Muscle layer of colon (tissue), 2 donors: Measurements from ENCODE around the gene SEPTIN2.
"Not testable (repeated sequence)": the region's sequence is repeated elsewhere in the genome, so short reads cannot be mapped to it uniquely, and the experiment has no call there.

ENCODE experiments used
- H3K27ac ChIP-seq: one replicate; pipeline ENCODE4 v1.7.0; 2013; ENCODE audit warnings: low read depth, mild to moderate bottlenecking, low read length, moderate library complexity
- H3K27me3 ChIP-seq, 2 donors: one replicate each; pipeline ENCODE4 v1.7.0; 2013; ENCODE audit warnings: low read length in 2 of 2, mild to moderate bottlenecking in 2 of 2; ENCODE audit not compliant: insufficient read depth in 2 of 2, control insufficient read depth in 1 of 2
- H3K36me3 ChIP-seq: one replicate; pipeline ENCODE4 v1.7.0; 2013; ENCODE audit warnings: mild to moderate bottlenecking, low read length; ENCODE audit not compliant: insufficient read depth
- H3K4me1 ChIP-seq: one replicate; pipeline ENCODE4 v1.7.0; 2013; ENCODE audit warnings: mild to moderate bottlenecking, low read length; ENCODE audit not compliant: insufficient read depth
- H3K4me3 ChIP-seq, 2 donors: one replicate each; pipeline ENCODE4 v1.7.0; 2013; ENCODE audit warnings: low read length in 2 of 2, low read depth in 1 of 2, mild to moderate bottlenecking in 1 of 2, moderate library complexity in 1 of 2
- H3K9ac ChIP-seq: one replicate; pipeline ENCODE4 v1.7.0; 2013; ENCODE audit warnings: low read length
- H3K9me3 ChIP-seq: one replicate; pipeline ENCODE4 v1.7.0; 2013; ENCODE audit warnings: mild to moderate bottlenecking, low read length
- donor health status: abdominal sarcoma.
- donor health status: Adenocarcinoma of cecum.

The SEPTIN2 gene

GRCh38 chr2:241393524-241394196 is 77.9 kb downstream of the SEPTIN2 start:
- Histone ChIP-seq H3K27me3 (no peaks in the 10 kb centered on the region), H3K27ac (no peak overlapping the region), H3K4me1 (no peaks in the 10 kb centered on the region), H3K36me3 (no peaks in the 10 kb centered on the region), H3K4me3 (no peak overlapping the region), H3K9ac (no peak overlapping the region), H3K9me3 (no peaks in the 10 kb centered on the region)

- not testable (repeated sequence) for H3K9ac ChIP-seq, H3K4me1 ChIP-seq, H3K9me3 ChIP-seq, H3K27ac ChIP-seq, H3K4me3 ChIP-seq, H3K27me3 ChIP-seq, H3K36me3 ChIP-seq
Measured at GRCh38 chr2:241396809-241397208, 81.1 kb downstream of the SEPTIN2 start.

GRCh38 chr2:241399941-241400922 is 84.5 kb downstream of the SEPTIN2 start:
- H3K4me1 ChIP-seq = no peaks in the 10 kb centered on the region
- H3K27ac ChIP-seq = no peak overlapping the region
- H3K9me3 ChIP-seq = no peaks in the 10 kb centered on the region
- peaks cover 5% of the 10 kb centered on the region for H3K36me3 ChIP-seq
- no peak overlapping the region for H3K9ac ChIP-seq
- no peaks in the 10 kb centered on the region for H3K27me3 ChIP-seq
- no peak overlapping the region for H3K4me3 ChIP-seq
